D341Med (cell line): Measurements from ENCODE around the gene USF1.
A peak's percentile ranks its signal among the peaks of the same experiment; 100 is the strongest.
"Not testable (repeated sequence)": the region's sequence is repeated elsewhere in the genome, so short reads cannot be mapped to it uniquely, and the experiment has no call there.

ENCODE experiments used
- DNase-seq: peaks from one replicate; pipeline ENCODE4 v3.0.0; 2012; ENCODE audit warnings: low spot score

Gene USF1

DNA sequence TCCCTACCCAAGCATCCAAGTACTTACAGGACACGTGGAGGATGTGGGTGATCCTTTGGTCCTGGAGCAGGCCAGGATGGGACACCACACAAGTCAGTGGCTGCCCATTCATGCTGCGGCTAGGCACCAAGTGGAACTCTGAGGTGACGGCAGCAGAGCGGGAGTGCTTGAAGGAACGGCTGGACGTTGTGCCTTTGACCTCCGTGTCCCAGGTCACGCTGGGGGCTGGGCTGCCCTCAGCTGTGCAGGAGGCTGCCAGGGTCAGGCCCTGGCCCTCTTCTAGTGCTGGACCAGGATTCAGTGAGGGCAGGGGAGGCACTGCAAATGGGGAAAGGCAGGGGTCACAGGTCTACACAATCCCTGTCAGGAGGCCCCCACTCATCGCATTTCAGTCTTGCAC is 31.6 kb upstream of the USF1 start:
- no peak for DNase-seq

GRCh38 chr1:161076410-161076809 is 30.6 kb upstream of the USF1 start:
- no peak for DNase-seq

- DNase-seq = no peak
Observed at GRCh38 chr1:161074676-161075368, 29.0 kb upstream of the USF1 start.

DNA sequence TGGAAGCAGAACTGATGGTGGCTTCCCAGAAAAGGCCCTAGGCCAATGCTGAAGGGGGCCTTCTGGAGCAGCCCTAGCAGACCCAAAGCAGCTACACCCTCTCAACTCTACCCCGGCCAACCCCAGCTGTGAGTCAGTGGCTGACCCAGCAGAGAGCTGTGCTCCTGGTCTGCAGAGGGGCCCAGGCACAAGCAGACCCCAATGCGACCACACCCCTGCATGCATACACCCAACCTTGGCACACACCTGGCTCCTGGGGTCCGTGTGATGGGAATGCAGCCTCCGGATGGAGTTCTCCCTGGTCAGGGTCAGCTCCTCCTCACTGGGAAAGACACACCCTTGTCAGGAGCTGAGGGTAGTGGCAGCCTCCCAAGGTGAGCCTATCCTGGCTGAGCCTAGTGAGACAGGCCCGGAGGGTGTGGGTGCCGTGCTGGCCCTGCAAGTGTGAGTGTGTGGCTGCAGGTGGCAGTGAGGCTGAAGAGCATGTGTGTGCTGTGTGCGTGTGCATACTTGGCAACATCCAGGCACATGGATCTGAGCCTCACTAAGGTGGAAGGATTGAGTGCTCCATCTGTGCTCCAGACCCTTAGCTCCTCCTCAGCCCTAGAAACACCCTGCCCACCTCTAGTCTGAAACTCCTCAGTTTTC is 27.8 kb upstream of the USF1 start:
- no peak for DNase-seq

- no peak for DNase-seq
Observed at GRCh38 chr1:161072751-161073449, 27.1 kb upstream of the USF1 start.

- DNase-seq = peak; percentile 77
Observed at GRCh38 chr1:161071886-161072371, 26.2 kb upstream of the USF1 start.

DNA sequence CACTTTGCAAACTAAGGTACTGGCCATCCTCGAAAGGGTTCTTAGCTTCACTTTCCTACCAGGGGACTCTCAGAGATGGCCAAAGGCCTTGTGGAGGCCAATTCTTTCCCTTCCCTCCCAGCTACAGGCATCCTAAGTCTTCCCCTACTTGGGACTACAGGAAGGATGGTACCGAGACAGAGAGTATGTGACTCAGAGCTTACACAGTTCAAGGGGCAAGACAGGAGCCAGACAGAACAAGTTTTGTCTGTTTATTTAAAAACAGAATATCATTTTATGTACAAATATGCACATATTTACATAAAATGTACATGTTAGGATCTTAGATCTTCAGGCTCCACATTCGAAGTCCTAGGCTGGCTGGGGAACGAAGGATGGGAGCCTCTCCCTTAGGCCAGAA is 25.0 kb upstream of the USF1 start:
- no peak for DNase-seq

GRCh38 chr1:161069731-161070270 is 24.0 kb upstream of the USF1 start, which contains the start of gene ARHGAP30:
ARHGAP30 (minus strand) TSS chr1:161069891; CDS start chr1:161069624, 267 bp downstream.
- no peak for DNase-seq

- DNase-seq = no peak
Observed at GRCh38 chr1:161069241-161069640, 23.5 kb upstream of the USF1 start.

GRCh38 chr1:161068306-161069234 is 22.8 kb upstream of the USF1 start:
- no peak for DNase-seq

DNA sequence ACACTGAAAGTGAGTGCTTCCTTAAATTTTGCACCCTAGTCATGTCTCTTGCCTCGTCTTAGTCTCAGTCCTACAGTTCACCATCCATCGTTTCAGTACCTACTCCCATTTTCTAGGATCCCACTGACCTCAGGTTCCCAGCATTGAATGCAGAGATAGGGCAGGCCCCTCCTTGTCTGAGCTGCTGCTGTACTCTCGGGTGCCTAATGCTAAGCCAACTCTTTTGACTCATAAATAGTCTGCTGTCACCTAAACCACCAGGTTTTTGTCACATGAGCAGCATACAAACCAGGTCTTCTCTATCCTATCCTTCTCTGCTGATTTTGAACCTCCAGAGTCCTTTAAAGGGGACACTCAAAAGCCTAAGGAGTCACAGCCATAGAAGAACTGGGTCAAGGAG is 20.9 kb upstream of the USF1 start:
- DNase-seq = no peak

DNA sequence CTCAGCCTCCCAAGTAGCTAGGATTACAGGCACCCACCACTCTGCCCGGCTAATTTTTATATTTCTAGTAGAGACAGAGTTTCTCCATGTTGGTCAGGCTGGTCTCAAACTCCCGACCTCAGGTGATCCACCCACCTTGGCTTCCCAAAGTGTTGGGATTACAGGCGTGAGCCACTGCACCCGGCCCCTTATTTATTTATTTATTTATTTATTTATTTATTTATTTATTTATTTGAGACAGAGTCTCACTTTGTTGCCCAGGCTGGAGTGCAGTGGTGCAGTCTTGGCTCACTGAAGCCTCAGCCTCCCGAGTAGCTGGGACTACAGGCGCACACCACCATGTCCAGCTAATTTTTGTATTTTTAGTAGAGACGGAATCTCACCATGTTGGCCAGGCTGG is 19.9 kb upstream of the USF1 start:
- DNase-seq = not testable (repeated sequence)

DNA sequence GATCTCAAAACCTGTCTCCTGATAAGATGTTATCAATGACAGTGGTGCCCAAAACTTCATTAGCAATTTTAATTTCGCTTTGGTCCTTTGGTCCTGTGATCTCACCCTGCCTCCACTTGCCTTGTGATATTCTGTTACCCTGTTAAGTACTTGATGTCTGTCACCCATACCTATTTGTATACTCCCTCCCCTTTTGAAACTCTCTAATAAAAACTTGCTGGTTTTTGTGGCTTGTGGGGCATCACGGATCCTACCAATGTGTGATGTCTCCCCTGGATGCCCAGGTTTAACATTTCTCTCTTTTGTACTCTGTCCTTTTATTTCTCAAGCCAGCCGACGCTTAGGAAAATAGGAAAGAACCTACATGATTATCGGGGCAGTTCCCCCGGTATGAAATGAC is 18.2 kb upstream of the USF1 start:
- not testable (repeated sequence) for DNase-seq

DNA sequence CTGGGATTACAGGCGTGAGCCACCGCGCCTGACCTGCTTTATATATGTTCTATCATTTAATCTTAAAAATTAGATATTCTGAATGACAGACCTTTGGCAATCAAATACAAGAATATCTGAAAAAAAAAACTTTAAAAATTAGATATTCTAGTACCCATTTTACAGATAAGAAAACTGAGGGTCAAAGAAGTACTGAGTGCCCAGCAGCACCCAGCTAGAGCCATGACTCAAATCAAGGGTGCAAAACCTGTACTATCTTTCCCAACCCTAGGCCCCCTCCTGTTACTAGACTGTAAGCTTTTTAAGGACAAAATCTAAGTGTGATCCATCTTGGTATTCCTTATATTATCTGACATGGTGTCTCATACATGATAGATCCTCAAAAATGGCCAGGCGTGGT is 15.6 kb upstream of the USF1 start:
- DNase-seq = no peak

DNA sequence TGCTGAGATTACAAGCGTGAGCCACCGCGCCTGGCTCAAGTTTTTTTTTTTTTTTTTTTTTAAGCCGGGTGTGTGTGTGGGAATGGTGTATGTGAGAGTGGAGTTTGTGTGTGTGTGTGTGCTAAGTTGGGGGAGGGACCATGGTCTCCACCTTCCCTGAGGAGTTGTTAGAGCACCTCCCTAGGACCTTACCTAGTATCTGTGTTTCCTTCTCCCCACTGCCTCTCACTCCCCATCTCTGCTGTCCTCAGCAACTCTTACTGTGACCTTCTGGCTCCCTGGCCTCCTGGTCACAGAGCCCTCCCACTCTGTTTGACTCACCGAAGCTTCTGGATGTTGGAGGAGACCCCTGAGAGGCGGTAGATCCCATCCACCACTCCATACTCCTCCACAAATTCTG is 13.5 kb upstream of the USF1 start:
- DNase-seq = no peak

GRCh38 chr1:161054805-161055204 is 9.0 kb upstream of the USF1 start:
- DNase-seq = peak; percentile 26

GRCh38 chr1:161054232-161054631 is 8.5 kb upstream of the USF1 start:
- DNase-seq = peak; percentile 30

DNA sequence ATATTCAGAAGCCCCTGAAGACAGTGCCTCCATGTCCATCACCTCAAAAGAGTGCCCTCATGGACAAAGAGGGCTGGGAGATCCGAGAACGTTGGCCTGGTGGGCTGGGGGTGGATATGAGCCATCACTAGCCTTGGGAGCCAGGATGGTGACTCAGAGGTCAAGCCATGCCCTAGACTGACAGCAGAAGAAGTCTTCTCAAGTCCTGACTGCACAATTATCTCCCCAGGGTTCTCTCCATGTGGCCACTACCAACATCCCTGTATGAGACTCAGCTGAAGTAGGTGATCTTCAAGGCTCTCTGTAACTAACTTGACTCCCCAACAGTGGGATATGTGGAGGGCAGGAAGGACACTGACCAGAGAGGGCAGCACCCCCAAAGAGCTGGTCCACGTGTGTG is 7.1 kb upstream of the USF1 start:
- DNase-seq = no peak

GRCh38 chr1:161051219-161051618 is 5.4 kb upstream of the USF1 start:
- DNase-seq = peak; percentile 15

GRCh38 chr1:161048949-161049722 is 3.4 kb upstream of the USF1 start:
- DNase-seq = peak; percentile 29
